Neural cell (in vitro differentiated cells): ENCODE measurements around the gene RIN3. TPM values are rescaled to one million over a fixed set of nuclear protein-coding genes. Genes with fewer than 3 reads are reported as not detected.

Experiments used
- H2AFZ ChIP-seq: fragments of 200-600, 300-800 bp; sonication (generic), shearing (Covaris generic); 2 replicates; pipeline ENCODE4 v1.6.0; 2014; ENCODE audit warnings: low read depth, mild to moderate bottlenecking, antibody characterized with exemption, low read length, moderate library complexity
- H3F3A ChIP-seq: fragments of 200-600 bp; shearing (Covaris generic); 2 replicates; pipeline ENCODE4 v1.6.1; 2016; ENCODE audit warnings: mild to moderate bottlenecking, moderate library complexity, mixed read lengths, antibody characterized with exemption, low read length; ENCODE audit not compliant: insufficient read depth, poor library complexity, severe bottlenecking
- H3K27ac ChIP-seq: fragments of 200-600, 300-800 bp; sonication (generic), shearing (Covaris generic); 2 replicates; pipeline ENCODE4 v1.5.1; 2014; ENCODE audit warnings: mild to moderate bottlenecking, low read length, moderate library complexity
- H3K27me3 ChIP-seq: fragments of 300-800, 200-600 bp; sonication (generic), shearing (Covaris generic); 2 replicates; pipeline ENCODE4 v1.6.0; 2014; ENCODE audit warnings: mild to moderate bottlenecking, low read depth, low read length, moderate library complexity; ENCODE audit not compliant: insufficient read depth
- H3K36me3 ChIP-seq: fragments of 300-800, 200-600 bp; sonication (generic), shearing (Covaris generic); 2 replicates; pipeline ENCODE4 v1.5.1; 2014; ENCODE audit warnings: mild to moderate bottlenecking, antibody characterized with exemption, low read length, moderate library complexity; ENCODE audit not compliant: insufficient read depth
- H3K4me2 ChIP-seq: fragments of 300-800, 200-600 bp; sonication (generic), shearing (Covaris generic); 2 replicates; pipeline ENCODE4 v1.6.0; 2014; ENCODE audit warnings: mild to moderate bottlenecking, low read length
- H3K4me3 ChIP-seq: fragments of 300-800, 200-600 bp; sonication (generic), shearing (Covaris generic); 2 replicates; pipeline ENCODE4 v1.5.1; 2014; ENCODE audit warnings: mild to moderate bottlenecking, low read length, moderate library complexity
- H3K79me2 ChIP-seq: fragments of 200-600 bp; shearing (Covaris generic); replicated peaks from 2 replicates; pipeline ENCODE4 v1.6.0; 2014; ENCODE audit warnings: mild to moderate bottlenecking, low read length, moderate library complexity; ENCODE audit not compliant: insufficient read depth
- H3K9ac ChIP-seq: fragments of 300-800, 200-600 bp; sonication (generic), shearing (Covaris generic); 2 replicates; pipeline ENCODE4 v1.6.1; 2016; ENCODE audit warnings: mild to moderate bottlenecking, low read length, mixed read lengths
- H3K9me2 ChIP-seq: fragments of 200-600 bp; shearing (Covaris generic); 2 replicates; pipeline ENCODE4 v1.6.1; 2016; ENCODE audit warnings: mild to moderate bottlenecking, low read length, mixed read lengths; ENCODE audit not compliant: insufficient read depth
- H3K9me3 ChIP-seq: fragments of 200-600, 300-800 bp; sonication (generic), shearing (Covaris generic); 2 replicates; pipeline ENCODE4 v1.6.1; 2016; ENCODE audit warnings: mild to moderate bottlenecking, mixed run types, low read length, moderate library complexity, mixed read lengths
- H4K20me1 ChIP-seq: fragments of 200-600 bp; shearing (Covaris generic); 2 replicates; pipeline ENCODE4 v1.6.1; 2016; ENCODE audit warnings: mild to moderate bottlenecking, mixed run types; ENCODE audit not compliant: insufficient read depth
- CTCF ChIP-seq: fragments of 450-650 bp; IDR thresholded peaks from 2 replicates; pipeline ENCODE4 v1.5.1; 2014; ENCODE audit warnings: antibody characterized with exemption, mild to moderate bottlenecking, moderate library complexity; ENCODE audit not compliant: poor library complexity, severe bottlenecking
- EP300 ChIP-seq: fragments of 450-650 bp; conservative IDR thresholded peaks from 2 replicates; pipeline ENCODE4 v1.6.1; 2014; ENCODE audit warnings: antibody characterized with exemption, mild to moderate bottlenecking, moderate library complexity; ENCODE audit not compliant: poor library complexity, severe bottlenecking
- EZH2 ChIP-seq: fragments of 200-600, 300-800 bp; shearing (Covaris generic), sonication (generic); IDR thresholded peaks from 2 replicates; pipeline ENCODE4 v1.6.1; 2014; ENCODE audit warnings: antibody characterized with exemption, low read length, borderline replicate concordance, mild to moderate bottlenecking; ENCODE audit not compliant: insufficient read depth, poor library complexity, severe bottlenecking
- MXI1 ChIP-seq: fragments of 450-650 bp; conservative IDR thresholded peaks from 2 replicates; pipeline ENCODE4 v1.6.1; 2014; ENCODE audit warnings: antibody characterized with exemption, mild to moderate bottlenecking; ENCODE audit not compliant: poor library complexity, severe bottlenecking
- POLR2AphosphoS5 ChIP-seq: IDR thresholded peaks from 2 replicates; pipeline ENCODE4 v1.6.1; 2012
- RAD21 ChIP-seq: fragments of 450-650 bp; conservative IDR thresholded peaks from 2 replicates; pipeline ENCODE4 v1.6.1; 2014; ENCODE audit warnings: antibody characterized with exemption, mild to moderate bottlenecking, moderate library complexity
- REST ChIP-seq: IDR thresholded peaks from 2 replicates; pipeline ENCODE4 v1.6.1; 2012; ENCODE audit warnings: borderline replicate concordance
- SMC3 ChIP-seq: fragments of 450-650 bp; conservative IDR thresholded peaks from 2 replicates; pipeline ENCODE4 v1.6.1; 2014; ENCODE audit warnings: antibody characterized with exemption, mild to moderate bottlenecking, moderate library complexity; ENCODE audit not compliant: poor library complexity
- TAF1 ChIP-seq: IDR thresholded peaks from 2 replicates; pipeline ENCODE4 v1.6.1; 2012; ENCODE audit warnings: low read depth
- polyA plus RNA-seq: library from polyadenylated mRNA; depleted of rRNA; stranded (reverse); fragments of >200 nt; gene quantifications from 2 replicates; pipeline ENCODE4 v1.2.3, GENCODE V29; 2014

The RIN3 gene
- polyA plus RNA-seq, 1 donor from 2014 or later, result not detected

- Histone ChIP-seq H3K4me2 (no peak overlapping the region), H4K20me1 (no peaks in the 10 kb centered on the region), H3K36me3 (no peaks in the 10 kb centered on the region), H3K79me2 (no peaks in the 10 kb centered on the region), H3K27me3 (no peaks in the 10 kb centered on the region), H3F3A (no peaks in the 10 kb centered on the region), H3K9me3 (no peaks in the 10 kb centered on the region), H3K27ac (no peak overlapping the region), H3K9me2 (no peaks in the 10 kb centered on the region), H2AFZ (no peak overlapping the region), H3K4me3 (no peak overlapping the region), H3K9ac (no peak overlapping the region)
- TF ChIP-seq REST (no peak), POLR2AphosphoS5 (no peak), CTCF (no peak), EP300 (no peak), SMC3 (no peak), TAF1 (no peak), MXI1 (no peak), RAD21 (no peak), EZH2 (no peak)
Observed at GRCh38 chr14:92570674-92571262, 57.2 kb downstream of the RIN3 start.

DNA sequence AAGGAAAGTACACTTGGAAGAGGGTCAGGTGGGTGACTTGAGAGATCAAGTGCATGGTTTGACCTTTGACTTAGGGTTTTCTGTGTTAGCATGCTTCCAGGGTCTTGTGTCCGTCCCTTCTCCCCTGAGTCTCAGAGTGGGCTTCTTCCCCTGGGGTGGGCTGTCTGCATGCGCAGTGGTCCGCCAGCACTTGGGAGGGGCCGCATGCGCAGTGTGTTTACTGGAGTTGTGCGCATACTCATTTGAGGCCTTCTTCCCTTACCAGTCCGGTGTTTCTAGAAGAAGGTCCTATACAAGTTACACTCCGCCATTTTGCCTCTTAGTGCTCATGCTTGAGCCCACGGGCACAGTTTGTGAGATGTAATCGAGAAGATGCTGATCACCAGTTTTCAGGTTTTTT, 58.5 kb downstream of the RIN3 start:
- Histone ChIP-seq H3K9ac (no peak overlapping the region), H3K4me3 (no peak overlapping the region), H3K36me3 (no peaks in the 10 kb centered on the region), H3K27me3 (no peaks in the 10 kb centered on the region), H3F3A (no peaks in the 10 kb centered on the region), H3K27ac (no peak overlapping the region), H4K20me1 (no peaks in the 10 kb centered on the region), H2AFZ (no peak overlapping the region), H3K4me2 (no peak overlapping the region), H3K9me2 (no peaks in the 10 kb centered on the region), H3K9me3 (no peaks in the 10 kb centered on the region), H3K79me2 (no peaks in the 10 kb centered on the region)
- TF ChIP-seq REST, result no peak
- TF ChIP-seq CTCF, result no peak
- TF ChIP-seq SMC3, result no peak
- no peak for TF ChIP-seq RAD21
- no peak for TF ChIP-seq POLR2AphosphoS5
- no peak for TF ChIP-seq TAF1
- TF ChIP-seq EZH2, result no peak
- no peak for TF ChIP-seq EP300
- TF ChIP-seq MXI1, result no peak
